ENCODE results near the gene HOXB6.

The HOXB6 gene

DNA sequence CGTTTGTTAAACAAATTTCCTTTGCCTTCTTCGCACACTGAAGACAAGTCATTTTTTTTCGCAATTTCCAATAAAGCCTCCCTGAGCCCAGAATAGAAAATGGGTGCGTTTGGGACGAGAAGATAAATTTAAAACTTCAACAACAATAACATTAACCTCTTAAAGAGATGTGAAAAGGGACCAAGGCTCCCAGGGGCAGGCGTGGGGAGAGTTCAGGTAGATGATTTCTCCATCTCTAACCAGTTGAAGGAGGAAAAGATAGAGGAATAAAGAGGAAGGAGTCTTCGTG, 25.4 kb downstream of the HOXB6 start:
- Histone ChIP-seq H3K9me3 (ENCODE audit: control insufficient read depth, insufficient read depth, low read depth, low read length) (no peaks in the 10 kb centered on the region), H3K36me3 (ENCODE audit: control insufficient read depth in 2 of 2, insufficient read depth in 1 of 2, low read length in 2 of 2) (peaks cover 0 to 18% of the 10 kb centered on the region in 2 experiments; a peak in 1 of 3 replicates), H3K27ac (ENCODE audit: extremely low read depth, low read depth, low read length) (peak overlapping the region; percentile 91; the same call in 1 of the 2 replicates), H3K4me3 (ENCODE audit: low read depth, low read length) (no peak overlapping the region), H3K4me1 (ENCODE audit: control insufficient read depth, insufficient read depth, low read length) (peaks cover 68% of the 10 kb centered on the region)
- TF ChIP-seq ZNF10 (tag by site-specific recombination; IDR thresholded peaks at IDR 0.05) (peak; percentile 73; the same call in 1 of the 2 replicates), ZNF510 (tag by site-specific recombination; IDR thresholded peaks at IDR 0.05; ENCODE audit: insufficient replicate concordance) (no peak)
- ChIA-PET CTCF (interaction anchor here (0.9 to 1.5 kb wide), 2 partner anchors 78 to 243 kb away, joined by 3 read pairs; no protein-coding TSS in a partner anchor), POLR2A (interaction anchor here (1.3 to 4.1 kb wide), 2 partner anchors 32 to 36 kb away, joined by 3 to 14 read pairs; no protein-coding TSS in a partner anchor)

DNA sequence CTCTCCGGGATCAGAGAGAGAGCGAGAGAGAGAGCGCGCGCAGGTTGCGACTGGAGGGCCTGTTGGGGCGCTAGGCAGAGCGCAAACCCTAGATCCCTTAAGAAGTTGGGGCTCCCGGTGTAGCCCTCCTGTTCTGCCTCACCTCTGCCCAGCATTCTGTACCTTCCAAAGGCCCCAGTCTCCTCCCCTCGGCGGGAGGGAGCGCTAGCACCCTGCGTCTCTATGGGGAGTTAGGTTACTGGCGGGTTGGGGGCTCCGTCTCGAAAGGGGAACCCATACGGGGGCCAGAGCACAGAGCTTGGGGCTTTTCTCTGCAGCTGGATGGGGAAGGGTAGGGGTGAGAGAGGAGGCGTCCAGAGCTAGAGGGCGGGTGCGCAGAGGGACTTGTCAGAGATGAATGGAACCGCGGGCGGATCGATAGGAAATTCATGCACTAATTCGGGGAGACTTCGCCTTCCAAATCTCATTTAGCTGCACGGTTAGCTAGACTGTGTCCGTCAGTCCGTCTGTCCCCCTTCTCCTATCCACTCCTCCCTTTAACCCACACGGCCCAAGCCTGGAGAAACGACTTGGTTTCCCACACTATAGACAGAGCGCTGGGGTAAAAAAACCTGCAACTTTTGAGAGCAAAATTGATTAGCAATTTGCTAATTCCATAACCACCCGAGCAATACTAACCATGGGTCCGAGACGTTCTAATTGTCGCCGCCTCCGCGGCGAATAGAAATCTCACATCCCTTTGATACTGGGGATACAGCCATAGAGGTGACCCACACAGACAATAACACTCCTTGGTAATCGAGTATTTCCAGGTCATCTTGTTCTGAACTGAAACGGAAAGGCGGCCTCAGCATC, 25.9 kb downstream of the HOXB6 start:
- H3K36me3 ChIP-seq (ENCODE audit: control insufficient read depth in 2 of 2, insufficient read depth in 1 of 2, low read length in 2 of 2) = peaks cover 0 to 13% of the 10 kb centered on the region in 2 experiments; a peak in 2 of 3 replicates
- H3K4me3 ChIP-seq (ENCODE audit: low read depth, low read length) = peak overlapping the region; percentile 52
- TF ChIP-seq, protein P1, sequence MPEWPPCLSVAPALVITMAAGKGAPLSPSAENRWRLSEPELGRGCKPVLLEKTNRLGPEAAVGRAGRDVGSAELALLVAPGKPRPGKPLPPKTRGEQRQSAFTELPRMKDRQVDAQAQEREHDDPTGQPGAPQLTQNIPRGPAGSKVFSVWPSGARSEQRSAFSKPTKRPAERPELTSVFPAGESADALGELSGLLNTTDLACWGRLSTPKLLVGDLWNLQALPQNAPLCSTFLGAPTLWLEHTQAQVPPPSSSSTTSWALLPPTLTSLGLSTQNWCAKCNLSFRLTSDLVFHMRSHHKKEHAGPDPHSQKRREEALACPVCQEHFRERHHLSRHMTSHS (tag by site-specific recombination; IDR thresholded peaks at IDR 0.05) = no peak
- TF ChIP-seq ZFHX2 (tag by site-specific recombination; conservative IDR thresholded peaks at IDR 0.05) = peak; percentile 31; the same call in 1 of the 2 replicates
- no peak for TF ChIP-seq ZNF629 (tag by site-specific recombination; IDR thresholded peaks at IDR 0.05)
- no peak for TF ChIP-seq ZNF366 (tag by site-specific recombination; conservative IDR thresholded peaks at IDR 0.05)
- 0 out of 2 replicates have a peak, but pooled peaks have one; percentile 15 for TF ChIP-seq EGR2 (tag by site-specific recombination; IDR thresholded peaks at IDR 0.05; ENCODE audit: low read depth)
- no peak for TF ChIP-seq KLF16 (tag by site-specific recombination; IDR thresholded peaks at IDR 0.05)
- no peak for TF ChIP-seq ZNF558 (tag by site-specific recombination; IDR thresholded peaks at IDR 0.05)
- TF ChIP-seq, protein P2, sequence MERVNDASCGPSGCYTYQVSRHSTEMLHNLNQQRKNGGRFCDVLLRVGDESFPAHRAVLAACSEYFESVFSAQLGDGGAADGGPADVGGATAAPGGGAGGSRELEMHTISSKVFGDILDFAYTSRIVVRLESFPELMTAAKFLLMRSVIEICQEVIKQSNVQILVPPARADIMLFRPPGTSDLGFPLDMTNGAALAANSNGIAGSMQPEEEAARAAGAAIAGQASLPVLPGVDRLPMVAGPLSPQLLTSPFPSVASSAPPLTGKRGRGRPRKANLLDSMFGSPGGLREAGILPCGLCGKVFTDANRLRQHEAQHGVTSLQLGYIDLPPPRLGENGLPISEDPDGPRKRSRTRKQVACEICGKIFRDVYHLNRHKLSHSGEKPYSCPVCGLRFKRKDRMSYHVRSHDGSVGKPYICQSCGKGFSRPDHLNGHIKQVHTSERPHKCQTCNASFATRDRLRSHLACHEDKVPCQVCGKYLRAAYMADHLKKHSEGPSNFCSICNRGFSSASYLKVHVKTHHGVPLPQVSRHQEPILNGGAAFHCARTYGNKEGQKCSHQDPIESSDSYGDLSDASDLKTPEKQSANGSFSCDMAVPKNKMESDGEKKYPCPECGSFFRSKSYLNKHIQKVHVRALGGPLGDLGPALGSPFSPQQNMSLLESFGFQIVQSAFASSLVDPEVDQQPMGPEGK (tag by site-specific recombination; IDR thresholded peaks at IDR 0.05) = 0 out of 2 replicates have a peak, but pooled peaks have one; percentile 13
- peak; percentile 79 for TF ChIP-seq ZNF596 (tag by site-specific recombination; IDR thresholded peaks at IDR 0.05)
- peak; percentile 61 for TF ChIP-seq ZNF600 (tag by site-specific recombination; IDR thresholded peaks at IDR 0.05)
- ChIA-PET POLR2A (interaction anchor here (0.9 to 4.1 kb wide), 3 partner anchors 9 to 35 kb away, joined by 3 to 14 read pairs (median 3); no protein-coding TSS in a partner anchor), CTCF (interaction anchor here (0.8 kb wide), 1 partner anchor 9 kb away, joined by 3 read pairs; no protein-coding TSS in a partner anchor)
- H3K9me3 ChIP-seq (ENCODE audit: control insufficient read depth, insufficient read depth, low read depth, low read length) = no peaks in the 10 kb centered on the region
- peaks cover 68% of the 10 kb centered on the region for H3K4me1 ChIP-seq (ENCODE audit: control insufficient read depth, insufficient read depth, low read length)
- H3K27ac ChIP-seq (ENCODE audit: extremely low read depth, low read depth, low read length) = peak overlapping the region; percentile 91

DNA sequence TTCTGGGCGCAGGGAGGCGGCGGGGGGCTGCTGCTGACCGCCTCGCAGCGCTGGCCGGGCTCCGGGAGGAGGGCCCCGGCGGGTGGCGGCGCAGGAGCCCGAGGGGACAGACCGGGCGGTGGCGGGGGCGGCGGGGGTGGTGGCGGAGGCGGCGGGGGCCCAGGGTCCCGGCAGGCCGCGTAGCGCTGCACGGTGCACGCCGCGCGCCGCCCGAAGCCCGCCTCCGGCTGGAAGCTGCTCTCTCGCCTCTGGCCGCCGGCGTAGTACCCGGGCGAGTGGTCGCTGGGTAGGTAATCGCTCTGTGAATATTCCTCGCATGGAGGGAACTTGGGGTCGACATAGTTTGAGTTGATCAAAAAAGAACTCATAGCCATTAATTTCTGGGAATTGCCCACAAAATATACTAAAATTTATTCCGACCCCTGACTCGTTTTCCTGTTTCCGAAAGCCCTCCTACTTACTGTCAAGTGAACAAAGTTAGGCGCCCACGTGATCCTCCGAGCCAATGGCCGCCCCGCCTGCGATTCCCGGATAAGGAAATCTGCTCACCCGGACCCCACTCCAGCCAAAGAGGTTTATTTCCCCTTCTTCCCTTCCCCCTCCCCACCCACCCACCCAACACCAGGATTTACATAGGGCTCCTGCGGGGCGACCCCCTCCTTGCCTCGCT, 26.7 kb downstream of the HOXB6 start, which contains the start of gene HOXB4:
TSS of gene HOXB4 (minus strand) at position 405 of the 670 bp plus-strand sequence. CDS start at position 374, 31 bp downstream.
- H3K36me3 ChIP-seq (ENCODE audit: control insufficient read depth in 2 of 2, insufficient read depth in 1 of 2, low read length in 2 of 2) = peaks cover 0 to 10% of the 10 kb centered on the region in 2 experiments; a peak in 2 of 3 replicates
- no peaks in the 10 kb centered on the region for H3K9me3 ChIP-seq (ENCODE audit: control insufficient read depth, insufficient read depth, low read depth, low read length)
- CTCF ChIA-PET = interaction anchor here (0.7 kb wide), 1 partner anchor 59 kb away, joined by 3 read pairs; no protein-coding TSS in a partner anchor
- H3K4me3 ChIP-seq (ENCODE audit: low read depth, low read length) = peak within 1 kb of the TSS; percentile 52
- H3K4me1 ChIP-seq (ENCODE audit: control insufficient read depth, insufficient read depth, low read length) = peaks cover 68% of the 10 kb centered on the region
- peak within 1 kb of the TSS; percentile 93 for H3K27ac ChIP-seq (ENCODE audit: extremely low read depth, low read depth, low read length)
- POLR2A ChIA-PET = interaction anchor here (0.6 to 4.1 kb wide), 8 partner anchors 9 to 1658 kb away, joined by 3 to 26 read pairs (median 6); no protein-coding TSS in a partner anchor
- 0 out of 2 replicates have a peak, but pooled peaks have one; percentile 8 for TF ChIP-seq ZSCAN30 (tag by site-specific recombination; IDR thresholded peaks at IDR 0.05)
- peak; percentile 35; the same call in 1 of the 2 replicates for TF ChIP-seq ZNF335 (tag by site-specific recombination; conservative IDR thresholded peaks at IDR 0.05)
- no peak for TF ChIP-seq ZSCAN16 (tag by site-specific recombination; IDR thresholded peaks at IDR 0.05)
- no peak for TF ChIP-seq RBAK (tag by site-specific recombination; IDR thresholded peaks at IDR 0.05)
- TF ChIP-seq IKZF3 (tag by site-specific recombination; IDR thresholded peaks at IDR 0.05) = no peak
- TF ChIP-seq FEZF1 (tag by site-specific recombination; IDR thresholded peaks at IDR 0.05) = peak; percentile 75
- TF ChIP-seq, protein P3, sequence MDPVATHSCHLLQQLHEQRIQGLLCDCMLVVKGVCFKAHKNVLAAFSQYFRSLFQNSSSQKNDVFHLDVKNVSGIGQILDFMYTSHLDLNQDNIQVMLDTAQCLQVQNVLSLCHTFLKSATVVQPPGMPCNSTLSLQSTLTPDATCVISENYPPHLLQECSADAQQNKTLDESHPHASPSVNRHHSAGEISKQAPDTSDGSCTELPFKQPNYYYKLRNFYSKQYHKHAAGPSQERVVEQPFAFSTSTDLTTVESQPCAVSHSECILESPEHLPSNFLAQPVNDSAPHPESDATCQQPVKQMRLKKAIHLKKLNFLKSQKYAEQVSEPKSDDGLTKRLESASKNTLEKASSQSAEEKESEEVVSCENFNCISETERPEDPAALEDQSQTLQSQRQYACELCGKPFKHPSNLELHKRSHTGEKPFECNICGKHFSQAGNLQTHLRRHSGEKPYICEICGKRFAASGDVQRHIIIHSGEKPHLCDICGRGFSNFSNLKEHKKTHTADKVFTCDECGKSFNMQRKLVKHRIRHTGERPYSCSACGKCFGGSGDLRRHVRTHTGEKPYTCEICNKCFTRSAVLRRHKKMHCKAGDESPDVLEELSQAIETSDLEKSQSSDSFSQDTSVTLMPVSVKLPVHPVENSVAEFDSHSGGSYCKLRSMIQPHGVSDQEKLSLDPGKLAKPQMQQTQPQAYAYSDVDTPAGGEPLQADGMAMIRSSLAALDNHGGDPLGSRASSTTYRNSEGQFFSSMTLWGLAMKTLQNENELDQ (tag by site-specific recombination; IDR thresholded peaks at IDR 0.05; ENCODE audit: low read depth) = no peak
- TF ChIP-seq, protein P4, sequence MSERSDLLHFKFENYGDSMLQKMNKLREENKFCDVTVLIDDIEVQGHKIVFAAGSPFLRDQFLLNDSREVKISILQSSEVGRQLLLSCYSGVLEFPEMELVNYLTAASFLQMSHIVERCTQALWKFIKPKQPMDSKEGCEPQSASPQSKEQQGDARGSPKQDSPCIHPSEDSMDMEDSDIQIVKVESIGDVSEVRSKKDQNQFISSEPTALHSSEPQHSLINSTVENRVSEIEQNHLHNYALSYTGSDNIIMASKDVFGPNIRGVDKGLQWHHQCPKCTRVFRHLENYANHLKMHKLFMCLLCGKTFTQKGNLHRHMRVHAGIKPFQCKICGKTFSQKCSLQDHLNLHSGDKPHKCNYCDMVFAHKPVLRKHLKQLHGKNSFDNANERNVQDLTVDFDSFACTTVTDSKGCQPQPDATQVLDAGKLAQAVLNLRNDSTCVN (tag by site-specific recombination; optimal IDR thresholded peaks at IDR 0.05) = peak; percentile 34
